RWPE1 (cell line): ENCODE measurements around the gene ZNF697.

Experiments
- CTCF ChIA-PET: fragments of 350-600 bp; sonication (Branson Sonifier 250); formaldehyde crosslinking; extraction: SDS; loops from one replicate; lab custom pipeline; 2021; lab: Yijun Ruan, JAX
- POLR2A ChIA-PET: fragments of 400-600 bp; formaldehyde crosslinking; extraction: SDS; loops from one replicate; lab custom pipeline; 2020; ENCODE audit warnings: antibody characterized with exemption; ENCODE audit not compliant: low non-redundant PET; lab: Yijun Ruan, JAX
- DNase-seq: peaks from one replicate; pipeline ENCODE4 v3.0.0; 2012; ENCODE audit warnings: low spot score
- H3K27ac ChIP-seq: fragments of 450-650 bp; 2 replicates; pipeline ENCODE4 v1.5.1; 2017
- TF ChIP-seq, protein P1 (sequence below): fragments of 450-650 bp; conservative IDR thresholded peaks from 2 replicates; pipeline ENCODE4 v1.5.1; 2017; ENCODE audit warnings: low read depth, mild to moderate bottlenecking

Gene ZNF697

GRCh38 chr1:119651641-119652040 lies 3.6 kb upstream of the ZNF697 start:
- CTCF ChIA-PET, result interaction anchor here (0.7 to 1.0 kb wide), 2 partner anchors 23 to 297 kb away, joined by 3 read pairs; no protein-coding TSS in a partner anchor
- TF ChIP-seq, protein P1, sequence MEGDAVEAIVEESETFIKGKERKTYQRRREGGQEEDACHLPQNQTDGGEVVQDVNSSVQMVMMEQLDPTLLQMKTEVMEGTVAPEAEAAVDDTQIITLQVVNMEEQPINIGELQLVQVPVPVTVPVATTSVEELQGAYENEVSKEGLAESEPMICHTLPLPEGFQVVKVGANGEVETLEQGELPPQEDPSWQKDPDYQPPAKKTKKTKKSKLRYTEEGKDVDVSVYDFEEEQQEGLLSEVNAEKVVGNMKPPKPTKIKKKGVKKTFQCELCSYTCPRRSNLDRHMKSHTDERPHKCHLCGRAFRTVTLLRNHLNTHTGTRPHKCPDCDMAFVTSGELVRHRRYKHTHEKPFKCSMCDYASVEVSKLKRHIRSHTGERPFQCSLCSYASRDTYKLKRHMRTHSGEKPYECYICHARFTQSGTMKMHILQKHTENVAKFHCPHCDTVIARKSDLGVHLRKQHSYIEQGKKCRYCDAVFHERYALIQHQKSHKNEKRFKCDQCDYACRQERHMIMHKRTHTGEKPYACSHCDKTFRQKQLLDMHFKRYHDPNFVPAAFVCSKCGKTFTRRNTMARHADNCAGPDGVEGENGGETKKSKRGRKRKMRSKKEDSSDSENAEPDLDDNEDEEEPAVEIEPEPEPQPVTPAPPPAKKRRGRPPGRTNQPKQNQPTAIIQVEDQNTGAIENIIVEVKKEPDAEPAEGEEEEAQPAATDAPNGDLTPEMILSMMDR, result no peak
- POLR2A ChIA-PET, result no interaction called here

DNA sequence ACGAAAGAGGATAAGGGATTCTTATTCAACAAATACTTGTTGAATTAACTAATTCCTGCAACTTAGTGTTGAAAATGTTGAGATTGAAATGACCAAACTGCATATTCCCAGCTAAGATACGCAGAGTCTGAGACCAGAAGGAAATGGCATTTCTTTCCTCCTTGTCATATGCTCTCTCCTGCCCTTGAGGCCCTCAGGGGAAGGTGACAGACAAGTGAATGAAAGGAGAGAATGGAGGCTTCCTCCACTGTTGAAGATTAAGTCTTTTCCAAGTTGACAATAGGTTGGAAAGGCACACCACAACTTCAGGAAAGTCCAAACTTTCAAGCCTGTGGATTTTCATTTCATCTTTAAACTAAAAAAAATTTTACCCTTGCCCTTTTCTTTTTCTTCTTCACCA lies 3.1 kb upstream of the ZNF697 start:
- ChIA-PET POLR2A (no interaction called here), CTCF (interaction anchor here (0.7 kb wide), 1 partner anchor 297 kb away, joined by 3 read pairs; no protein-coding TSS in a partner anchor)
- DNase-seq, result no peak
- TF ChIP-seq, protein P1, result no peak
- no peak overlapping the region for H3K27ac ChIP-seq

More at GRCh38 chr1:119651641-119652040, 3.6 kb upstream of the ZNF697 start:
- H3K27ac ChIP-seq, result no peak overlapping the region
- no peak for DNase-seq

DNA sequence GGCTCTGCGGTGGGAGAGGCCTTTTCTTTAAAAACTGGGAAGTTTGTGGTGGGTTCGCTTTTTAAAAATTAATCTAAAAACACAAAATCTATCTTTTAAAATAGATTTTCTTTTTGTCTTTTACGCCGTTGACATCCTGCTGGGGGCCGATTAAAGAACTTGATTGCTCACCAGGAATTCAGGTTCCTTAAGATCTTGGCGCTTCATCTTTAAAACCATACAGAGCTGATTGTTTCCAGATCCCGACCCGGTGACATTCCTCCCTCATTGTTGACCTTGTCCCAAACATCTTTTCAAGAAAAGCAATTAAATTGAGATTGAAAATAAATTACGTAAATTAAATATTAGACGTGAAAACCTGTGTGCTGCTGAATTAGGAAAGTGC lies 546 bp upstream of the ZNF697 start:
- DNase-seq, result no peak
- ChIA-PET CTCF (interaction anchor here (0.7 to 3.4 kb wide), 3 partner anchors 26 to 522 kb away, joined by 4 to 32 read pairs (median 4); no protein-coding TSS in a partner anchor), POLR2A (interaction anchor here (1.0 kb wide), 1 partner anchor 11 kb away, joined by 3 read pairs; no protein-coding TSS in a partner anchor)
- TF ChIP-seq, protein P1, result no peak
- peak overlapping the region; percentile 89 for H3K27ac ChIP-seq

GRCh38 chr1:119647228-119647733 lies 785 bp downstream of the ZNF697 start:
- ChIA-PET CTCF (interaction anchor here (0.6 to 3.4 kb wide), 5 partner anchors 15 to 741 kb away, joined by 3 to 32 read pairs (median 3); no protein-coding TSS in a partner anchor), POLR2A (interaction anchor here (0.9 kb wide), 1 partner anchor 30 kb away, joined by 4 read pairs; no protein-coding TSS in a partner anchor)
- TF ChIP-seq, protein P1, result no peak
- DNase-seq, result no peak
- peak overlapping the region; percentile 89 for H3K27ac ChIP-seq

- TF ChIP-seq, protein P1, result no peak
- peak overlapping the region; percentile 89 for H3K27ac ChIP-seq
- peak; percentile 38 for DNase-seq
- ChIA-PET POLR2A (interaction anchor here (0.9 kb wide), 1 partner anchor 30 kb away, joined by 4 read pairs; no protein-coding TSS in a partner anchor), CTCF (interaction anchor here (0.6 to 3.4 kb wide), 5 partner anchors 15 to 88 kb away, joined by 3 to 32 read pairs (median 3); no protein-coding TSS in a partner anchor)
These were observed 1.4 kb downstream of the ZNF697 start for GRCh38 chr1:119646521-119647227.

GRCh38 chr1:119639109-119639508 lies 9.0 kb downstream of the ZNF697 start:
- ChIA-PET POLR2A (no interaction called here), CTCF (interaction anchor here (0.7 kb wide), 1 partner anchor 22 kb away, joined by 3 read pairs; no protein-coding TSS in a partner anchor)
- no peak for DNase-seq
- no peak overlapping the region for H3K27ac ChIP-seq
- TF ChIP-seq, protein P1, result no peak
